Stimulated activated CD4-positive, alpha-beta T cell treated with anti-CD3 and anti-CD28 coated beads, Interleukin-4, amount 100 ng/mL, for 1 hour (primary cell): ENCODE results near the gene CLASP1.
"Not testable (repeated sequence)": the region's sequence is repeated elsewhere in the genome, so short reads cannot be mapped to it uniquely, and the experiment has no call there.

Experiments used
- DNase-seq: peaks from one replicate; pipeline ENCODE4 v3.0.0-alpha.2; 2020

The CLASP1 gene

GRCh38 chr2:121412349-121412748 lies 236.9 kb downstream of the CLASP1 start:
- no peak for DNase-seq

GRCh38 chr2:121409966-121410365 lies 239.3 kb downstream of the CLASP1 start:
- DNase-seq: no peak

GRCh38 chr2:121409388-121409787 lies 239.9 kb downstream of the CLASP1 start:
- no peak for DNase-seq

GRCh38 chr2:121408641-121409040 lies 240.6 kb downstream of the CLASP1 start:
- no peak for DNase-seq

- no peak for DNase-seq
Observed at GRCh38 chr2:121405233-121405632, 244.0 kb downstream of the CLASP1 start.

- no peak for DNase-seq
Observed at GRCh38 chr2:121400201-121400600, 249.1 kb downstream of the CLASP1 start.

GRCh38 chr2:121398853-121399252 lies 250.4 kb downstream of the CLASP1 start:
- no peak for DNase-seq

GRCh38 chr2:121390082-121390692 lies 259.1 kb downstream of the CLASP1 start:
- DNase-seq: no peak

- no peak for DNase-seq
Observed at GRCh38 chr2:121388371-121388770, 260.9 kb downstream of the CLASP1 start.

- no peak for DNase-seq
Observed at GRCh38 chr2:121387591-121388325, 261.5 kb downstream of the CLASP1 start.

- DNase-seq: no peak
Observed at GRCh38 chr2:121386707-121387106, 262.6 kb downstream of the CLASP1 start.

- DNase-seq: no peak
Observed at GRCh38 chr2:121386102-121386501, 263.2 kb downstream of the CLASP1 start.

- no peak for DNase-seq
Observed at GRCh38 chr2:121382744-121383143, 266.5 kb downstream of the CLASP1 start.

GRCh38 chr2:121377646-121378045 lies 271.6 kb downstream of the CLASP1 start:
- DNase-seq: no peak

- no peak for DNase-seq
Observed at GRCh38 chr2:121376535-121377250, 272.6 kb downstream of the CLASP1 start.

- DNase-seq: no peak
Observed at GRCh38 chr2:121375621-121376159, 273.6 kb downstream of the CLASP1 start.

- not testable (repeated sequence) for DNase-seq
Observed at GRCh38 chr2:121374412-121375075, 274.7 kb downstream of the CLASP1 start.

GRCh38 chr2:121372721-121373353 lies 276.4 kb downstream of the CLASP1 start:
- no peak for DNase-seq

GRCh38 chr2:121372082-121372481 lies 277.2 kb downstream of the CLASP1 start:
- DNase-seq: no peak

- no peak for DNase-seq
Observed at GRCh38 chr2:121368836-121369235, 280.4 kb downstream of the CLASP1 start.

GRCh38 chr2:121368155-121368554 lies 281.1 kb downstream of the CLASP1 start:
- no peak for DNase-seq

- no peak for DNase-seq
Observed at GRCh38 chr2:121367246-121367900, 281.9 kb downstream of the CLASP1 start.
